Mucosa of descending colon (tissue), 3 donors: ENCODE results near the gene RHOJ. TPM values are rescaled to one million over a fixed set of nuclear protein-coding genes. Genes with fewer than 3 reads are reported as not detected.
A peak's percentile ranks its signal among the peaks of the same experiment; 100 is the strongest.
"Not testable (repeated sequence)": the region's sequence is repeated elsewhere in the genome, so short reads cannot be mapped to it uniquely, and the experiment has no call there.

Experiments used
- ATAC-seq: fragments of 200-7000 bp; cut with Tn5 transposase; one replicate; pipeline ENCODE4 v1.9.1; 2020; ENCODE audit warnings: mild to moderate bottlenecking, moderate library complexity
- DNase-seq, 3 donors: peaks; one replicate each; pipeline ENCODE4 v3.0.0-alpha.2; 2020
- H3K36me3 ChIP-seq: fragments of 200-600 bp; one replicate; pipeline ENCODE4 v1.8.0; 2021; ENCODE audit warnings: low read depth, mild to moderate bottlenecking
- H3K4me1 ChIP-seq: fragments of 200-600 bp; one replicate; pipeline ENCODE4 v1.8.0; 2021; ENCODE audit warnings: low read depth, mild to moderate bottlenecking
- H3K4me3 ChIP-seq: fragments of 200-600 bp; one replicate; pipeline ENCODE4 v1.8.0; 2021; ENCODE audit warnings: mild to moderate bottlenecking
- H3K9me3 ChIP-seq: fragments of 200-600 bp; one replicate; pipeline ENCODE4 v1.8.0; 2021; ENCODE audit warnings: mild to moderate bottlenecking
- intact Hi-C, 2 donors: fragments of 100-400 bp; cut with DNase I in 1 of 2; cut with micrococcal nuclease in 1 of 2; formaldehyde crosslinking; loops; one replicate each; pipeline versions ENCODE4 v1.11.0 to v1.11.1; 2022; cut with DNase I, micrococcal nuclease
- long read RNA-seq, 2 donors: library from polyadenylated mRNA; unstranded; transcript quantifications; one replicate each; pipeline ENCODE4 v2.0.0, GENCODE V29; 2019 to 2021
- total RNA-seq, 3 donors: library from RNA; stranded (reverse); fragmentation: NEBNext Ultra II Directional in 2 of 3; extraction: Animal tissue kit (Norgen Biotek cat#: 25700) in 2 of 3; gene quantifications; one replicate each; pipeline versions ENCODE4 v1.2.1 to v1.2.4, GENCODE V29; 2021 to 2023
- TF ChIP-seq, protein P1 (sequence below): fragments of 200-600 bp; IDR thresholded peaks from one replicate; pipeline ENCODE4 v1.8.0; 2022; ENCODE audit warnings: antibody characterized with exemption, mild to moderate bottlenecking
- donor health status: DM: no; HTN: no; CAD: no; lungs with moderate emphysema.
- donor health status: DM: no; HTN: no; CAD: no.
- donor health status: DM: no; HTN: yes; CAD: no.

The RHOJ gene
- 10 to 100 TPM in 1 of 3 donors, 1 to 10 TPM in 2; 3.3 to 19.1 (median 6.4) TPM for total RNA-seq
- long read RNA-seq, donor 1, partial matches to known transcripts, result 2 of 7 reads
- long read RNA-seq, donor 1, other reads (novel, unspliced or antisense), result 4 of 7 reads
- long read RNA-seq, donor 2, partial matches to known transcripts, result 0 of 2 reads
- long read RNA-seq, donor 2, other reads (novel, unspliced or antisense), result 2 of 2 reads

DNA sequence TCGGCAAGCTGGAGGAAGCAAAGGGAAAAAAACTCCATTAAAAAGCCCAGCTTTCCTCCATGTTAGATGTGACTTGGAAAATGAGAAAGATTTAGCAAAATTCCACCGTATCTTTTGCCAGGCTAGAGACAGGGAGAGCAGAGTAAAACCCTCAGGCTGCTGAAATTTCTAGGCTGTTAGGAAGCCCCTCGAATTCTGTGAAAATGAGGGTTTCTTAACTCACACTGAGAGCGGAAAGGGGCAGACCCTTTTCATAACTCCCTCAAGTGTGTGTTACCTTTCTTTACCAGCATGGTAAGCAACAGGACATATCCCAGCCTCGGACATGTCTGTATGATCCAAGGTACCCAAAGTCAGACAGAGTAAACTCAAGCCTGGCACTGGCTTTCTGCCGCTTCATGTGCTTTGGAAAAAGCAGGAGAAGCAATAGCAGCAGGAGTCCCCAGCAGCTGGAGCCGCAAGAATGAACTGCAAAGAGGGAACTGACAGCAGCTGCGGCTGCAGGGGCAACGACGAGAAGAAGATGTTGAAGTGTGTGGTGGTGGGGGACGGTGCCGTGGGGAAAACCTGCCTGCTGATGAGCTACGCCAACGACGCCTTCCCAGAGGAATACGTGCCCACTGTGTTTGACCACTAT, at the start of gene RHOJ:
Gene RHOJ, plus strand, starts transcription at position 37 of the 637 bp plus-strand sequence. Its CDS starts 427 bp downstream, at position 464.
- Histone ChIP-seq H3K9me3 (no peaks in the 10 kb centered on the region), H3K4me3 (no peak within 1 kb of the TSS), H3K36me3 (no peaks in the 10 kb centered on the region), H3K4me1 (no peaks in the 10 kb centered on the region)
- intact Hi-C loops, result no loop called here
- DNase-seq, result no peak
- ATAC-seq, result peak; percentile 9
- TF ChIP-seq, protein P1, sequence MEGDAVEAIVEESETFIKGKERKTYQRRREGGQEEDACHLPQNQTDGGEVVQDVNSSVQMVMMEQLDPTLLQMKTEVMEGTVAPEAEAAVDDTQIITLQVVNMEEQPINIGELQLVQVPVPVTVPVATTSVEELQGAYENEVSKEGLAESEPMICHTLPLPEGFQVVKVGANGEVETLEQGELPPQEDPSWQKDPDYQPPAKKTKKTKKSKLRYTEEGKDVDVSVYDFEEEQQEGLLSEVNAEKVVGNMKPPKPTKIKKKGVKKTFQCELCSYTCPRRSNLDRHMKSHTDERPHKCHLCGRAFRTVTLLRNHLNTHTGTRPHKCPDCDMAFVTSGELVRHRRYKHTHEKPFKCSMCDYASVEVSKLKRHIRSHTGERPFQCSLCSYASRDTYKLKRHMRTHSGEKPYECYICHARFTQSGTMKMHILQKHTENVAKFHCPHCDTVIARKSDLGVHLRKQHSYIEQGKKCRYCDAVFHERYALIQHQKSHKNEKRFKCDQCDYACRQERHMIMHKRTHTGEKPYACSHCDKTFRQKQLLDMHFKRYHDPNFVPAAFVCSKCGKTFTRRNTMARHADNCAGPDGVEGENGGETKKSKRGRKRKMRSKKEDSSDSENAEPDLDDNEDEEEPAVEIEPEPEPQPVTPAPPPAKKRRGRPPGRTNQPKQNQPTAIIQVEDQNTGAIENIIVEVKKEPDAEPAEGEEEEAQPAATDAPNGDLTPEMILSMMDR, result no peak

DNA sequence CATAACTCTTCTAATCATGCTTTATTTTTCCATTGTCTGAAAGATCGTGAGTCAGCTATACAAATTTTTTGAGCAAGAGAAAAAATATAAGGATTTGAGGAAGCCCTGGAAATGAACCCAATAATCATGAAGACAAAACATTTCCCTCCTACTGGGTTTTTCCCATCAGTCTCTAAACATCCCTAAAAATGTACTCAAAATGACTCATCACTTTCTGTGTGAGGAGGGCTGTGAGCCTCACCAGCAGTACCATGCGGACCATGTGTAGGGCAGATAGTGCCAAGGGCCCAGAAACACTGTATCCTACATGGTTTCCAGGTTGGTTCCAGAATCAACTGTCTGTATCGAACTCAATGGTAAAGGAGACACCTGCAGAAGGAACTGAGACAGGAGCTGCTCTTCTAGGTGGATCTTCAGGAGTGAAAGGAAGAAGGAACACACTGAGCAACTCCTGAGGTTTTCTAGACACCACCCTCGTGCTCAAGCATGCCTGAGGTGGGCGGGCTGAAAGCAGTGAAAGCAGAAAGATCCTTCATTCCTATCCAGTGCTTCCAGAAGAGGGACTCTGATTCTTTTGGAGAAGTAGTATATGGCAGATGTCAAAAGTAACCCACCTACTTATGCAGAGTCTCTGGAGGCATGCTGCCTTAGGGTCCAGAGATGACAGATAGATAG, 48.6 kb upstream of the RHOJ start:
- intact Hi-C loops, result no loop called here
- ATAC-seq (no peak), DNase-seq (no peak)
- TF ChIP-seq, protein P1, result no peak
- no peaks in the 10 kb centered on the region for H3K9me3 ChIP-seq
- H3K36me3 ChIP-seq, result no peaks in the 10 kb centered on the region
- no peak overlapping the region for H3K4me3 ChIP-seq
- no peaks in the 10 kb centered on the region for H3K4me1 ChIP-seq

DNA sequence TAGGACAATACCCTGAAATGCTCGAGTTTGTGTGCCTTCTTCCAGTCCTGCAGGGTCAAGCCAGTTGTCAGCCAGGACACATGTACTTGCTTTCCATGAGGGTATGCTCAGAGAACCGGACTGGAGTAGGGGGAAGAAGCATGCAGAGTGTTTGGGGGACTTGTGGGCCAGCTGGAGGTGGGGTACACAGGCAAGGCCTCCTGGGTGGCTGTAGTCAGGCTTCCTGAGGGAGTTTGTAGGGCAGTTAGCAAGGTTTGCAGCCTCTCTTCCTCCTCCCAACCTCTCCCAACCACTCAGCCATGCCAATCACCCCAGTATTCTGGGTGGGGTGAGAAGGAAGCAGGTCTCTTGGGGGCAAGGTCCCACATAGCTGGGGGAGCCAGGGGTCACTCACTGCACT, 47.0 kb upstream of the RHOJ start:
- no peak for DNase-seq
- Histone ChIP-seq H3K36me3 (no peaks in the 10 kb centered on the region), H3K4me1 (no peaks in the 10 kb centered on the region), H3K9me3 (no peaks in the 10 kb centered on the region), H3K4me3 (no peak overlapping the region)
- TF ChIP-seq, protein P1, result no peak
- intact Hi-C loops, result no loop called here
- no peak for ATAC-seq

DNA sequence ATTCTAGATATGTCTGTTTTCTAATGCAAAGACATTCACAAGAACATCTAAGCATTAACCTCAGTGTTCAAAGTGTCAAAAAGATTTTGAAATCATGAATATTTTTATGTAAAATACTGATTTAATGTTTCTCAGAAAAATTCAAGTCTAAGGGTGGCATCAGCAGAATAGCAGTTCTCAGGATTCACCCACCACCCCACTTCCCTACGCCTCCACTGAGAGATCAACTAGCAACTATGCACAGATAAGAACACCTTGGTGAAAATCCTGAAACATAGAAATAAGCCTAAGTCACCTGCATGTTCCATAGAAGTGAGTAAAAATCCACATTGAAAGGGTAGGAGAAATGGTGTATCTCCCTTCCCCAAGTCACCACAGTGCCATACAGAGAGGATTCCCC, 40.9 kb upstream of the RHOJ start:
- no peak for DNase-seq
- TF ChIP-seq, protein P1, result no peak
- Histone ChIP-seq H3K9me3 (peaks cover 5% of the 10 kb centered on the region), H3K4me1 (no peaks in the 10 kb centered on the region), H3K36me3 (no peaks in the 10 kb centered on the region), H3K4me3 (no peak overlapping the region)
- ATAC-seq, result no peak
- intact Hi-C loops, result no loop called here

DNA sequence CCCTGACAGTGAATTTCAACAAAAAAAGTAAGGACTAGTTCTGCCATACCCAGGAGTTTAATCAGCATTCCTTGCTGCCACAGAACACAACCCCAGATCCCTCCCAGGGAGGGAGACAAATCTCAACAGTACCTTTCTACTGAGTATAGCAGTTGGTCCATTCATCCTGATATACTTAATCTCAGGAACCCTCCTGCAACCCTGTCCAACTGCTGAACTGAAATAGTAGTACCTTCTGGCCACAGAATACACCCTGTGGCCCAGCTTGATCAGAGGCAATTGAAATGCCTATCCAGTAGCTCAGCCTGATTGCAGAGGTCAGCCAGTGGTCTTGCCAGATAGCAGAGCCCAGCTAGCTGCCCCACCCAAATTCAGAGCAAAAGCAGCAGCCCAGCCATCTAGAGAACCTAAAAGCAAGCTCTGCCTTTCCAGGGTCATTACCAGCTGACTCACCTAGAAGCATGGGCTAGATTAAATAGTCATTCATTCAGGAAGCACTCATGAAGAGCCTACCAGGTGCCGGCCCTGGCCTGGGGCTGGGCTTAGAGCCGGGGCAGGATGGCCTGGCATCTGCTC, 40.0 kb upstream of the RHOJ start:
- DNase-seq (no peak), ATAC-seq (no peak)
- H3K4me3 ChIP-seq, result no peak overlapping the region
- intact Hi-C loops, result no loop called here
- TF ChIP-seq, protein P1, result no peak
- peaks cover 5% of the 10 kb centered on the region for H3K9me3 ChIP-seq
- no peaks in the 10 kb centered on the region for H3K36me3 ChIP-seq
- no peaks in the 10 kb centered on the region for H3K4me1 ChIP-seq

DNA sequence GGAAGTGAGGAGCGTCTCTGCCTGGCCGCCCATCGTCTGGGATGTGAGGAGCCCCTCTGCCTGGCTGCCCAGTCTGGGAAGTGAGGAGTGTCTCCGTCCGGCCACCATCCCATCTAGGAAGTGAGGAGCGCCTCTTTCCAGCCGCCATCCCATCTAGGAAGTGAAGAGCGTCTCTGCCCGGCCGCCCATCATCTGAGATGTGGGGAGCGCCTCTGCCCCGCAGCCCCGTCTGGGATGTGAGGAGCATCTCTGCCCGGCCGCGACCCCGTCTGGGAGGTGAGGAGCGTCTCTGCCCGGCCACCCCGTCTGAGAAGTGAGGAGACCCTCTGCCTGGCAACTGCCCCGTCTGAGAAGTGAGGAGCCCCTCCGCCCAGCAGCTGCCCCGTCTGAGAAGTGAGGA, 39.0 kb upstream of the RHOJ start:
- H3K36me3 ChIP-seq, H3K4me3 ChIP-seq, H3K9me3 ChIP-seq, H3K4me1 ChIP-seq, intact Hi-C loops, DNase-seq, ATAC-seq: not testable (repeated sequence)
